H9 (cell line): Measurements from ENCODE around the gene MCRIP2. TPM values are rescaled to one million over a fixed set of nuclear protein-coding genes. Genes with fewer than 3 reads are reported as not detected.

Experiments
- DNase-seq: peaks from one replicate; pipeline ENCODE4 v3.0.0-alpha.2; 2017
- H2AFZ ChIP-seq: one replicate; pipeline ENCODE4 v1.6.1; 2013; ENCODE audit warnings: mild to moderate bottlenecking, low read length, control low read depth, moderate library complexity
- H2AK5ac ChIP-seq: 2 replicates; pipeline ENCODE4 v1.6.1; 2013; ENCODE audit warnings: low read length, control low read depth, mixed read lengths; ENCODE audit not compliant: insufficient read length
- H2BK120ac ChIP-seq: one replicate; pipeline ENCODE4 v1.6.1; 2013; ENCODE audit warnings: low read depth, mild to moderate bottlenecking, low read length, control low read depth, inconsistent platforms; ENCODE audit not compliant: poor library complexity, severe bottlenecking
- H2BK12ac ChIP-seq: 2 replicates; pipeline ENCODE4 v1.6.1; 2013; ENCODE audit warnings: low read length, control low read depth, mixed read lengths, low read depth; ENCODE audit not compliant: insufficient read length
- H2BK15ac ChIP-seq: 2 replicates; pipeline ENCODE4 v1.6.1; 2013; ENCODE audit warnings: low read depth, low read length, control low read depth
- H2BK20ac ChIP-seq: one replicate; pipeline ENCODE4 v1.6.1; 2013; ENCODE audit warnings: low read depth, mild to moderate bottlenecking, low read length, control low read depth, inconsistent platforms; ENCODE audit not compliant: poor library complexity, severe bottlenecking
- H2BK5ac ChIP-seq: 2 replicates; pipeline ENCODE4 v1.6.1; 2013; ENCODE audit warnings: low read length, control low read depth, mixed read lengths; ENCODE audit not compliant: insufficient read length
- H3K14ac ChIP-seq: 2 replicates; pipeline ENCODE4 v1.6.1; 2013; ENCODE audit warnings: low read length, control low read depth; ENCODE audit not compliant: insufficient read depth
- H3K18ac ChIP-seq: 2 replicates; pipeline ENCODE4 v1.6.1; 2013; ENCODE audit warnings: low read depth, mild to moderate bottlenecking, mixed read lengths, low read length, control low read depth; ENCODE audit not compliant: insufficient read length
- H3K23ac ChIP-seq: 2 replicates; pipeline ENCODE4 v1.6.1; 2013; ENCODE audit warnings: low read length, control low read depth, mixed read lengths, low read depth; ENCODE audit not compliant: insufficient read length
- H3K23me2 ChIP-seq: 2 replicates; pipeline ENCODE4 v1.6.1; 2013; ENCODE audit warnings: low read depth, mild to moderate bottlenecking, mixed read lengths, low read length, control low read depth; ENCODE audit not compliant: insufficient read length, poor library complexity, severe bottlenecking
- H3K27ac ChIP-seq: 2 replicates; pipeline ENCODE4 v1.5.1; 2013; ENCODE audit warnings: low read length, control low read depth, mixed read lengths, low read depth; ENCODE audit not compliant: insufficient read length
- H3K27me3 ChIP-seq: 2 replicates; pipeline ENCODE4 v1.6.1; 2013; ENCODE audit warnings: low read length, control low read depth, inconsistent platforms; ENCODE audit not compliant: insufficient read depth
- H3K4ac ChIP-seq: 2 replicates; pipeline ENCODE4 v1.6.1; 2013; ENCODE audit warnings: low read depth, mild to moderate bottlenecking, control low read depth, inconsistent platforms, low read length, moderate library complexity
- H3K4me1 ChIP-seq: 2 replicates; pipeline ENCODE4 v1.6.1; 2013; ENCODE audit warnings: low read length, control low read depth, inconsistent platforms; ENCODE audit not compliant: insufficient read depth
- H3K4me2 ChIP-seq: 2 replicates; pipeline ENCODE4 v1.6.1; 2013; ENCODE audit warnings: low read length, control low read depth, mixed read lengths; ENCODE audit not compliant: insufficient read length, insufficient read depth
- H3K56ac ChIP-seq: 2 replicates; pipeline ENCODE4 v1.6.1; 2013; ENCODE audit warnings: low read depth, mild to moderate bottlenecking, mixed read lengths, low read length, control low read depth; ENCODE audit not compliant: insufficient read length
- H3K79me1 ChIP-seq: 2 replicates; pipeline ENCODE4 v1.6.1; 2013; ENCODE audit warnings: low read depth, mild to moderate bottlenecking, moderate library complexity, low read length, control low read depth, inconsistent platforms; ENCODE audit not compliant: insufficient read depth, poor library complexity, severe bottlenecking
- H3K79me2 ChIP-seq: 2 replicates; pipeline ENCODE4 v1.6.1; 2013; ENCODE audit warnings: low read length, control low read depth, inconsistent platforms; ENCODE audit not compliant: insufficient read depth
- H3K9ac ChIP-seq: 2 replicates; pipeline ENCODE4 v1.6.1; 2013; ENCODE audit warnings: low read length, control low read depth, mixed read lengths; ENCODE audit not compliant: insufficient read length; ENCODE audit errors: extremely low read depth
- H3K9me3 ChIP-seq: one replicate; pipeline ENCODE4 v1.6.1; 2013; ENCODE audit warnings: low read depth, low read length, inconsistent platforms; ENCODE audit not compliant: control insufficient read depth
- H3T11ph ChIP-seq: one replicate; pipeline ENCODE4 v1.6.1; 2013; ENCODE audit warnings: mild to moderate bottlenecking, low read length, control low read depth, inconsistent platforms
- H4K20me1 ChIP-seq: one replicate; pipeline ENCODE4 v1.6.1; 2013; ENCODE audit not compliant: control insufficient read depth, insufficient read length, insufficient read depth
- H4K5ac ChIP-seq: 2 replicates; pipeline ENCODE4 v1.6.1; 2013; ENCODE audit warnings: low read depth, mild to moderate bottlenecking, mixed read lengths, low read length, control low read depth; ENCODE audit not compliant: insufficient read length
- H4K8ac ChIP-seq: replicated peaks from 2 replicates; pipeline ENCODE4 v1.6.1; 2013; ENCODE audit warnings: low read length, control low read depth, mixed read lengths, low read depth; ENCODE audit not compliant: insufficient read length
- H4K91ac ChIP-seq: 2 replicates; pipeline ENCODE4 v1.6.1; 2013; ENCODE audit warnings: low read depth, mild to moderate bottlenecking, moderate library complexity, mixed read lengths, low read length, control low read depth; ENCODE audit not compliant: insufficient read length
- H3K27ac Mint-ChIP-seq, 3 experiments: 2 replicates in 2 of 3; 3 replicates in 1 of 3; pipeline ENCODE4 v1.8.0; 2020 to 2021; ENCODE audit warnings: mixed read lengths in 3 of 3, mild to moderate bottlenecking in 1 of 3, moderate library complexity in 1 of 3
- H3K27me3 Mint-ChIP-seq: 2 replicates; pipeline ENCODE4 v1.8.0; 2021; ENCODE audit warnings: low read depth, mild to moderate bottlenecking, moderate library complexity, mixed read lengths
- H3K36me3 Mint-ChIP-seq, 3 experiments: 2 replicates in 2 of 3; 3 replicates in 1 of 3; pipeline ENCODE4 v1.8.0; 2020 to 2021; ENCODE audit warnings: low read depth in 3 of 3, mixed read lengths in 3 of 3; ENCODE audit not compliant: insufficient read depth in 1 of 3
- H3K4me1 Mint-ChIP-seq, 2 experiments: 2 replicates each; pipeline ENCODE4 v1.8.0; 2020; ENCODE audit warnings: mixed read lengths in 2 of 2
- H3K4me3 Mint-ChIP-seq, 2 experiments: 2 replicates in 1 of 2; 3 replicates in 1 of 2; pipeline ENCODE4 v1.8.0; 2020 to 2021; ENCODE audit warnings: mild to moderate bottlenecking in 2 of 2, mixed read lengths in 2 of 2, moderate library complexity in 1 of 2
- H3K9me3 Mint-ChIP-seq, 2 experiments: 2 replicates in 1 of 2; 3 replicates in 1 of 2; pipeline ENCODE4 v1.8.0; 2020; ENCODE audit warnings: mild to moderate bottlenecking in 2 of 2, mixed read lengths in 2 of 2, moderate library complexity in 1 of 2
- WGBS: extraction: QIAGEN DNeasy Blood & Tissue Kit; methylation state at CpG from one replicate; pipeline ENCODE4 v1.1.7; 2013; ENCODE audit warnings: missing lambda C conversion rate, low lambda C conversion rate, mixed read lengths; ENCODE audit not compliant: insufficient read length; ENCODE audit errors: extremely low coverage; 5-methylcytosine and 5-hydroxymethylcytosine counted together
- total RNA-seq: library from RNA; stranded (reverse); gene quantifications from 2 replicates; pipeline ENCODE4 v1.2.1, GENCODE V29; 2021
- TF ChIP-seq, protein P1 (sequence below): fragments of 200-600 bp; sonication (generic); conservative IDR thresholded peaks from 3 replicates; pipeline ENCODE4 v1.8.0; 2021; ENCODE audit warnings: antibody characterized with exemption, mild to moderate bottlenecking

The MCRIP2 gene
- total RNA-seq, 1 experiment from 2014 or later: 52.5 TPM

DNA sequence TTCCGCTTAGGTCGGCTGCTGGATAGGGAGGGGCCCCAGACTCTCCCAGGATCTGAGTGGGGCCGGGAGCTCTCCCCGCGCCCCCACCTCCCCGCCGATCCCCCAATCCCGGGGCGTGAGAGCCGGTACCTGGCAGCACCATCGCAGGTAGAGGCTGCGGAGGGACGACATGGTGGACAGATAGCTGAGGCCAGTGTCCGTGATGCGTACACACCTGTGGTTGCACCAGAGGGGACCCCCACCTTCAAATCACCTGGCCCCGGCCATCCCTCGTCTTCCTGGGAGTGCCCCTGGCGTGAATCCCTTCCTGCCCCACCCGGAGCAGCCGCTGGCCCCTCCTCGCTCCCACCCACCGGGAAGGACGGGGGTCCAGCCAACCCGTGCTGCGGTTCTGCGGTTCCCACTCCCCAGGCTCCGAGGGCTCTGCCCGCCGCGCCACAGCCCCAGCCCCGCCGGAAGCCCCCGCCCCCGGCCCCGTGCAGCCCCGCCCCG lies 53.3 kb downstream of the MCRIP2 start:
- Histone ChIP-seq H4K8ac (no peak overlapping the region), H3K23me2 (peaks cover 20% of the 10 kb centered on the region), H3K4me2 (peak overlapping the region; percentile 56), H3K4ac (no peak overlapping the region), H2AK5ac (no peak overlapping the region), H2BK15ac (no peak overlapping the region), H3T11ph (no peak overlapping the region), H3K27me3 (peaks cover 19% of the 10 kb centered on the region), H2BK20ac (no peak overlapping the region), H3K14ac (no peak overlapping the region), H3K27ac (no peak overlapping the region), H3K56ac (no peak overlapping the region), H3K4me1 (no peaks in the 10 kb centered on the region), H2BK5ac (no peak overlapping the region), H3K79me1 (no peaks in the 10 kb centered on the region), H4K5ac (no peak overlapping the region), H3K9me3 (no peaks in the 10 kb centered on the region), H3K18ac (no peak overlapping the region), H3K9ac (no peak overlapping the region), H3K23ac (no peak overlapping the region), H4K20me1 (no peaks in the 10 kb centered on the region), H2AFZ (no peak overlapping the region), H3K79me2 (no peaks in the 10 kb centered on the region), H2BK12ac (no peak overlapping the region), H4K91ac (no peak overlapping the region), H2BK120ac (no peak overlapping the region)
- Mint-ChIP-seq H3K9me3 (no peaks in the 10 kb centered on the region; a peak in 1 of 5 replicates), H3K36me3 (no peaks in the 10 kb centered on the region), H3K27me3 (peaks cover 87% of the 10 kb centered on the region), H3K4me3 (peak overlapping the region; percentile 49 to 70), H3K27ac (no peak overlapping the region), H3K4me1 (peaks cover 0 to 9% of the 10 kb centered on the region in 2 experiments; a peak in 2 of 4 replicates)
- no CpG with 5 or more reads among the region's 37 CpGs for WGBS
- TF ChIP-seq, protein P1, sequence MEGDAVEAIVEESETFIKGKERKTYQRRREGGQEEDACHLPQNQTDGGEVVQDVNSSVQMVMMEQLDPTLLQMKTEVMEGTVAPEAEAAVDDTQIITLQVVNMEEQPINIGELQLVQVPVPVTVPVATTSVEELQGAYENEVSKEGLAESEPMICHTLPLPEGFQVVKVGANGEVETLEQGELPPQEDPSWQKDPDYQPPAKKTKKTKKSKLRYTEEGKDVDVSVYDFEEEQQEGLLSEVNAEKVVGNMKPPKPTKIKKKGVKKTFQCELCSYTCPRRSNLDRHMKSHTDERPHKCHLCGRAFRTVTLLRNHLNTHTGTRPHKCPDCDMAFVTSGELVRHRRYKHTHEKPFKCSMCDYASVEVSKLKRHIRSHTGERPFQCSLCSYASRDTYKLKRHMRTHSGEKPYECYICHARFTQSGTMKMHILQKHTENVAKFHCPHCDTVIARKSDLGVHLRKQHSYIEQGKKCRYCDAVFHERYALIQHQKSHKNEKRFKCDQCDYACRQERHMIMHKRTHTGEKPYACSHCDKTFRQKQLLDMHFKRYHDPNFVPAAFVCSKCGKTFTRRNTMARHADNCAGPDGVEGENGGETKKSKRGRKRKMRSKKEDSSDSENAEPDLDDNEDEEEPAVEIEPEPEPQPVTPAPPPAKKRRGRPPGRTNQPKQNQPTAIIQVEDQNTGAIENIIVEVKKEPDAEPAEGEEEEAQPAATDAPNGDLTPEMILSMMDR: no peak
- no peak for DNase-seq
